CD4-positive, alpha-beta memory T cell (primary cell): ENCODE measurements around the gene CEP170. TPM values are rescaled to one million over a fixed set of nuclear protein-coding genes. Genes with fewer than 3 reads are reported as not detected.
A peak's percentile ranks its signal among the peaks of the same experiment; 100 is the strongest.

ENCODE experiments used
- CTCF ChIA-PET: fragments of 350-600 bp; sonication (Branson Sonifier 250); formaldehyde crosslinking; loops from one replicate; lab custom pipeline; 2021; ENCODE audit warnings: inconsistent platforms; ENCODE audit not compliant: partially characterized antibody; lab: Charles Lee
- POLR2A ChIA-PET: fragments of 350-600 bp; sonication (Branson Sonifier 250); formaldehyde crosslinking; loops from one replicate; lab custom pipeline; 2021; ENCODE audit not compliant: partially characterized antibody; lab: Charles Lee
- DNase-seq, 5 donors: peaks; one replicate each; pipeline versions ENCODE4 v3.0.0 to v3.0.0-alpha.2; 2020 to 2022; ENCODE audit warnings: mixed read lengths in 1 of 5
- H3K27ac ChIP-seq: one replicate; pipeline ENCODE4 v1.7.0; 2013; ENCODE audit warnings: low read depth, low read length
- H3K27me3 ChIP-seq: 2 replicates; pipeline ENCODE4 v1.7.0; 2013; ENCODE audit warnings: mild to moderate bottlenecking, low read length, moderate library complexity; ENCODE audit not compliant: insufficient read depth
- H3K36me3 ChIP-seq: 2 replicates; pipeline ENCODE4 v1.7.0; 2013; ENCODE audit warnings: mild to moderate bottlenecking, low read length, moderate library complexity; ENCODE audit not compliant: insufficient read depth
- H3K4me1 ChIP-seq: 2 replicates; pipeline ENCODE4 v1.7.0; 2013; ENCODE audit warnings: mild to moderate bottlenecking, low read length, moderate library complexity; ENCODE audit not compliant: insufficient read depth
- H3K4me3 ChIP-seq, 2 donors: one replicate each; pipeline ENCODE4 v1.7.0; 2013; ENCODE audit warnings: low read length in 2 of 2, mild to moderate bottlenecking in 1 of 2
- H3K9me3 ChIP-seq, 2 donors: one replicate each; pipeline ENCODE4 v1.7.0; 2013; ENCODE audit warnings: low read length in 2 of 2, control low read depth in 1 of 2; ENCODE audit not compliant: control insufficient read depth in 1 of 2
- H3K27ac Mint-ChIP-seq, 7 donors: one replicate each; pipeline ENCODE4 v1.8.0; 2020 to 2021; ENCODE audit warnings: mixed read lengths in 7 of 7, mild to moderate bottlenecking in 6 of 7, inconsistent platforms in 3 of 7, moderate library complexity in 3 of 7
- H3K27me3 Mint-ChIP-seq, 2 donors: one replicate each; pipeline ENCODE4 v1.8.0; 2020 to 2021; ENCODE audit warnings: mixed read lengths in 2 of 2
- H3K36me3 Mint-ChIP-seq, 2 donors: one replicate each; pipeline ENCODE4 v1.8.0; 2020 to 2021; ENCODE audit warnings: mixed read lengths in 2 of 2, inconsistent platforms in 1 of 2, mild to moderate bottlenecking in 1 of 2
- H3K4me1 Mint-ChIP-seq, 4 donors: one replicate each; pipeline ENCODE4 v1.8.0; 2020 to 2021; ENCODE audit warnings: mixed read lengths in 4 of 4, mild to moderate bottlenecking in 1 of 4
- H3K4me3 Mint-ChIP-seq, 8 donors: one replicate each; pipeline ENCODE4 v1.8.0; 2020 to 2021; ENCODE audit warnings: mixed read lengths in 8 of 8, mild to moderate bottlenecking in 7 of 8, moderate library complexity in 6 of 8, inconsistent platforms in 3 of 8
- H3K9me3 Mint-ChIP-seq, 8 donors: one replicate each; pipeline ENCODE4 v1.8.0; 2020 to 2021; ENCODE audit warnings: mixed read lengths in 8 of 8, mild to moderate bottlenecking in 5 of 8, inconsistent platforms in 3 of 8, moderate library complexity in 1 of 8
- intact Hi-C: fragments of 100-400 bp; cut with micrococcal nuclease; formaldehyde crosslinking; loops from one replicate; pipeline ENCODE4 v1.15.1; 2023
- polyA plus RNA-seq, 2 donors: library from polyadenylated mRNA; unstranded; fragments of 300-500 nt; fragmentation: Illumina TruSeq; gene quantifications; one replicate each; pipeline ENCODE4 v1.2.3, GENCODE V29; 2021
- total RNA-seq, 2 experiments: library from RNA; stranded (reverse); gene quantifications; one replicate each; pipeline ENCODE4 v1.2.3, GENCODE V29; 2021

CEP170 gene
- total and polyA plus RNA-seq, 4 experiments from 2014 or later = 3.9 to 40.7 (median 23.6) TPM

GRCh38 chr1:243275316-243275715, 20.2 kb upstream of the CEP170 start:
- intact Hi-C loops = no loop called here
- CTCF ChIA-PET = interaction anchor here (0.6 kb wide), 1 partner anchor 554 kb away, joined by 3 read pairs; no protein-coding TSS in a partner anchor
- H3K36me3 ChIP-seq = no peaks in the 10 kb centered on the region
- Mint-ChIP-seq H3K4me1 (no peaks in the 10 kb centered on the region), H3K27ac (no peak overlapping the region), H3K36me3 (peaks cover 54% of the 10 kb centered on the region in 2 donors), H3K9me3 (no peaks in the 10 kb centered on the region), H3K27me3 (no peaks in the 10 kb centered on the region), H3K4me3 (no peak overlapping the region)
- H3K4me1 ChIP-seq = no peaks in the 10 kb centered on the region
- H3K4me3 ChIP-seq = no peak overlapping the region
- DNase-seq = no peak
- no peak overlapping the region for H3K27ac ChIP-seq
- no peaks in the 10 kb centered on the region for H3K9me3 ChIP-seq
- POLR2A ChIA-PET = no interaction called here
- no peaks in the 10 kb centered on the region for H3K27me3 ChIP-seq

DNA sequence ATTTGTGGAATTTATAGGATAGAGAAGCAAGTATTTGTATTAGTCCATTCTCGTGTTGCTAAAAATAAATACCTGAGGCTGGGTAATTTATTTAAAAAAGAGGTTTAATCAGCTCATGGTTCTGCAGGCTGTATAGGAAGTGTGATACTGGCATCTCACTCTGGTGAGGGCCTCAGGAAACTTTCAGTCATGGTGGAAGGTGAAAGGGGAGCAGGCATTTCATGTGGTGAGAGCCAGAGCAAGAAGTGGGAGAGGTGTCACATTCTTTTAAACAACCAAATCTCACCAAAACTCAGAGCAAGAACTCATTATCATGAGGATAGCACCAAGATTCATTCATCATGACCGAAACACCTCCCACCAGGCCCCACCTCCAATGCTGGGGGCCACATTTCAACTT, 18.9 kb upstream of the CEP170 start:
- peak overlapping the region in 1 of 7 donors; percentile 31 for H3K27ac Mint-ChIP-seq
- no peak for DNase-seq
- ChIA-PET CTCF (no interaction called here), POLR2A (no interaction called here)
- no peak overlapping the region for H3K27ac ChIP-seq
- H3K27me3 ChIP-seq = no peaks in the 10 kb centered on the region
- no peak overlapping the region for H3K4me3 Mint-ChIP-seq
- no peaks in the 10 kb centered on the region for H3K4me1 ChIP-seq
- intact Hi-C loops = no loop called here
- H3K4me3 ChIP-seq = no peak overlapping the region
- H3K9me3 Mint-ChIP-seq = no peaks in the 10 kb centered on the region
- no peaks in the 10 kb centered on the region for H3K36me3 ChIP-seq
- H3K27me3 Mint-ChIP-seq = no peaks in the 10 kb centered on the region
- no peaks in the 10 kb centered on the region for H3K9me3 ChIP-seq
- H3K36me3 Mint-ChIP-seq = peaks cover 51 to 52% of the 10 kb centered on the region in 2 donors
- H3K4me1 Mint-ChIP-seq = peaks cover 0 to 2% (median under 1%) of the 10 kb centered on the region in 4 donors

GRCh38 chr1:243273506-243273905, 18.4 kb upstream of the CEP170 start:
- H3K36me3 ChIP-seq = no peaks in the 10 kb centered on the region
- no peak overlapping the region for H3K4me3 Mint-ChIP-seq
- no peaks in the 10 kb centered on the region for H3K9me3 Mint-ChIP-seq
- POLR2A ChIA-PET = interaction anchor here (2.1 kb wide), 1 partner anchor 18 kb away, joined by 11 read pairs; the partner anchor contains the start of genes CEP170 and SDCCAG8
- H3K27me3 ChIP-seq = no peaks in the 10 kb centered on the region
- intact Hi-C loops = no loop called here
- no peaks in the 10 kb centered on the region for H3K9me3 ChIP-seq
- CTCF ChIA-PET = no interaction called here
- peaks cover 0 to 4% (median under 1%) of the 10 kb centered on the region in 4 donors for H3K4me1 Mint-ChIP-seq
- H3K36me3 Mint-ChIP-seq = peaks cover 50 to 51% of the 10 kb centered on the region in 2 donors
- no peak for DNase-seq
- H3K27ac Mint-ChIP-seq = no peak overlapping the region
- H3K4me1 ChIP-seq = no peaks in the 10 kb centered on the region
- no peak overlapping the region for H3K4me3 ChIP-seq
- H3K27me3 Mint-ChIP-seq = no peaks in the 10 kb centered on the region
- H3K27ac ChIP-seq = no peak overlapping the region

GRCh38 chr1:243272401-243272800, 17.3 kb upstream of the CEP170 start:
- Mint-ChIP-seq H3K9me3 (no peaks in the 10 kb centered on the region), H3K27ac (no peak overlapping the region), H3K4me3 (no peak overlapping the region), H3K27me3 (no peaks in the 10 kb centered on the region), H3K4me1 (peaks cover 0 to 9% (median 8%) of the 10 kb centered on the region in 4 donors), H3K36me3 (peaks cover 50 to 51% of the 10 kb centered on the region in 2 donors)
- H3K36me3 ChIP-seq = no peaks in the 10 kb centered on the region
- ChIA-PET POLR2A (interaction anchor here (2.1 kb wide), 1 partner anchor 17 kb away, joined by 11 read pairs; the partner anchor contains the start of genes CEP170 and SDCCAG8), CTCF (interaction anchor here (0.7 to 0.8 kb wide), 2 partner anchors 13 to 71 kb away, joined by 3 read pairs; no protein-coding TSS in a partner anchor)
- intact Hi-C loops = no loop called here
- no peak overlapping the region for H3K4me3 ChIP-seq
- H3K27me3 ChIP-seq = no peaks in the 10 kb centered on the region
- H3K4me1 ChIP-seq = no peaks in the 10 kb centered on the region
- H3K9me3 ChIP-seq = no peaks in the 10 kb centered on the region
- no peak overlapping the region for H3K27ac ChIP-seq
- DNase-seq = no peak

DNA sequence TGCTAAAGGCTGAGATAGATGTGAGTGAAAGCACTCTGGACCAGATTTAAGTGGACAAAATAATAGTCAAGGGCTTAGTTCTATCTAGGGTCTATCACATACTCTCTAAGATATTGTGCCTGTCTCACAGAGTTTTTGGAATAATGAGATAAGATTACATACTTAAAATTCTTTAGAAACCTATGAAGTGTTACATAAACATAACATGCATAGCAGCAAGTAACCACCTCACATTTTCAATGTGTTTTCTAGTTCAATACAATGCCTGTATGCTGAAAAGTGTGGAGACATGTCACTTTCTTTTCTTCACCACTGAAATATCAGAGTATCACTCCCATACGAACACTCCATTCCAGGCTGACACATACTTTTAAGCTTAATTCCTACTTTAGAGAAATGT, 16.9 kb upstream of the CEP170 start:
- intact Hi-C loops = no loop called here
- Mint-ChIP-seq H3K36me3 (peaks cover 47 to 48% of the 10 kb centered on the region in 2 donors), H3K9me3 (no peaks in the 10 kb centered on the region), H3K27me3 (no peaks in the 10 kb centered on the region), H3K4me1 (peaks cover 0 to 9% (median 8%) of the 10 kb centered on the region in 4 donors), H3K4me3 (no peak overlapping the region), H3K27ac (peak overlapping the region in 1 of 7 donors; percentile 17)
- Histone ChIP-seq H3K27me3 (no peaks in the 10 kb centered on the region), H3K4me3 (no peak overlapping the region), H3K36me3 (no peaks in the 10 kb centered on the region), H3K27ac (no peak overlapping the region), H3K4me1 (no peaks in the 10 kb centered on the region), H3K9me3 (no peaks in the 10 kb centered on the region)
- ChIA-PET POLR2A (interaction anchor here (2.1 kb wide), 1 partner anchor 17 kb away, joined by 11 read pairs; the partner anchor contains the start of genes CEP170 and SDCCAG8), CTCF (interaction anchor here (0.7 to 0.8 kb wide), 2 partner anchors 13 to 72 kb away, joined by 3 read pairs; no protein-coding TSS in a partner anchor)
- no peak for DNase-seq

- no peaks in the 10 kb centered on the region for H3K27me3 Mint-ChIP-seq
- H3K27ac ChIP-seq = no peak overlapping the region
- H3K4me3 ChIP-seq = no peak overlapping the region
- intact Hi-C loops = no loop called here
- CTCF ChIA-PET = no interaction called here
- H3K27ac Mint-ChIP-seq = peak overlapping the region in 1 of 7 donors; percentile 47
- H3K4me1 Mint-ChIP-seq = peaks cover 0 to 9% (median 8%) of the 10 kb centered on the region in 4 donors
- no peak overlapping the region for H3K4me3 Mint-ChIP-seq
- H3K36me3 Mint-ChIP-seq = peaks cover 33 to 34% of the 10 kb centered on the region in 2 donors
- DNase-seq = no peak
- no peaks in the 10 kb centered on the region for H3K9me3 Mint-ChIP-seq
- no peaks in the 10 kb centered on the region for H3K4me1 ChIP-seq
- no peaks in the 10 kb centered on the region for H3K36me3 ChIP-seq
- POLR2A ChIA-PET = interaction anchor here (0.6 kb wide), 1 partner anchor 94 kb away, joined by 4 read pairs; no protein-coding TSS in a partner anchor
- no peaks in the 10 kb centered on the region for H3K9me3 ChIP-seq
- no peaks in the 10 kb centered on the region for H3K27me3 ChIP-seq
Observed at GRCh38 chr1:243270097-243270864, 15.2 kb upstream of the CEP170 start.

- Mint-ChIP-seq H3K4me3 (no peak overlapping the region), H3K4me1 (peaks cover 5 to 14% (median 11%) of the 10 kb centered on the region in 4 donors), H3K9me3 (no peaks in the 10 kb centered on the region), H3K36me3 (peaks cover 26 to 27% of the 10 kb centered on the region in 2 donors), H3K27me3 (no peaks in the 10 kb centered on the region), H3K27ac (no peak overlapping the region)
- Histone ChIP-seq H3K27me3 (no peaks in the 10 kb centered on the region), H3K4me1 (no peaks in the 10 kb centered on the region), H3K36me3 (no peaks in the 10 kb centered on the region), H3K4me3 (no peak overlapping the region), H3K9me3 (no peaks in the 10 kb centered on the region), H3K27ac (no peak overlapping the region)
- intact Hi-C loops = no loop called here
- POLR2A ChIA-PET = no interaction called here
- no peak for DNase-seq
- CTCF ChIA-PET = no interaction called here
Observed at GRCh38 chr1:243269461-243269801, 14.3 kb upstream of the CEP170 start.
